HFFc6 (cell line): ENCODE data around the gene SPATA16. TPM values are rescaled to one million over a fixed set of nuclear protein-coding genes. Genes with fewer than 3 reads are reported as not detected.

Experiments used
- DNase-seq: peaks from one replicate; pipeline ENCODE4 v3.0.0-alpha.2; 2018
- H3K27ac Mint-ChIP-seq: 2 replicates; pipeline ENCODE4 v1.8.0; 2020; ENCODE audit warnings: mild to moderate bottlenecking, mixed read lengths
- H3K27me3 Mint-ChIP-seq: 2 replicates; pipeline ENCODE4 v1.8.0; 2021; ENCODE audit warnings: mild to moderate bottlenecking, moderate library complexity, mixed read lengths; ENCODE audit not compliant: insufficient read depth
- H3K36me3 Mint-ChIP-seq: 2 replicates; pipeline ENCODE4 v1.8.0; 2021; ENCODE audit warnings: low read depth, mixed read lengths
- H3K4me1 Mint-ChIP-seq: 2 replicates; pipeline ENCODE4 v1.8.0; 2020; ENCODE audit warnings: low read depth, mixed read lengths
- H3K4me3 Mint-ChIP-seq: 2 replicates; pipeline ENCODE4 v1.8.0; 2020; ENCODE audit warnings: mild to moderate bottlenecking, moderate library complexity, mixed read lengths
- H3K9me3 Mint-ChIP-seq: 2 replicates; pipeline ENCODE4 v1.8.0; 2020; ENCODE audit warnings: mild to moderate bottlenecking, mixed read lengths
- total RNA-seq, 6 experiments: library from RNA; stranded (reverse); fragmentation: NEBNext Ultra II Directional; extraction: Animal tissue kit (Norgen Biotek cat#: 25700); gene quantifications; 2 replicates in 1 of 6; 3 replicates in 5 of 6; pipeline ENCODE4 v1.2.3, GENCODE V29; 2021
- TF ChIP-seq, protein P1 (sequence below): fragments of 200-600 bp; sonication (generic); IDR thresholded peaks from 2 replicates; pipeline ENCODE4 v1.5.0; 2021; ENCODE audit warnings: antibody characterized with exemption, mild to moderate bottlenecking

The SPATA16 gene
- total RNA-seq, 6 experiments from 2014 or later: not detected

DNA sequence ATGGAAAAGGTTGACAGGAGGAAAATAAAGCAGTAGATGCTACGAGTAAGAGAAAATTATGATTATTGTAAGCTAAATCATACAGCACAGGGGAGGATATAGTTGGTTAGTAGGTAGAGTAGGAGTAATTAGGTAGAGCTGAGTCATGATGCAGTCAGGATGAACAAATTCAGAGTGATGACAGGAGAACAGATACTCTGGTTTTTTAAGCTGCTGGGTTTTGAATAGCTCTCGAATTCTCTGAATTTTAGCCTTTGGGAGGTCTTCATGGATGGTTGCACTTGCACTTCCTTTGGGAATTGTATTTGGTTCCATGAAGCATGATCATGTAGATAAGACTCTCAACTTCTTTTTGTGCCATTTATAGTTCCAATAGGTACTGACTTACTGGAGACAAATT, 294.3 kb downstream of the SPATA16 start:
- no peak overlapping the region for H3K4me3 Mint-ChIP-seq
- DNase-seq: no peak
- TF ChIP-seq, protein P1, sequence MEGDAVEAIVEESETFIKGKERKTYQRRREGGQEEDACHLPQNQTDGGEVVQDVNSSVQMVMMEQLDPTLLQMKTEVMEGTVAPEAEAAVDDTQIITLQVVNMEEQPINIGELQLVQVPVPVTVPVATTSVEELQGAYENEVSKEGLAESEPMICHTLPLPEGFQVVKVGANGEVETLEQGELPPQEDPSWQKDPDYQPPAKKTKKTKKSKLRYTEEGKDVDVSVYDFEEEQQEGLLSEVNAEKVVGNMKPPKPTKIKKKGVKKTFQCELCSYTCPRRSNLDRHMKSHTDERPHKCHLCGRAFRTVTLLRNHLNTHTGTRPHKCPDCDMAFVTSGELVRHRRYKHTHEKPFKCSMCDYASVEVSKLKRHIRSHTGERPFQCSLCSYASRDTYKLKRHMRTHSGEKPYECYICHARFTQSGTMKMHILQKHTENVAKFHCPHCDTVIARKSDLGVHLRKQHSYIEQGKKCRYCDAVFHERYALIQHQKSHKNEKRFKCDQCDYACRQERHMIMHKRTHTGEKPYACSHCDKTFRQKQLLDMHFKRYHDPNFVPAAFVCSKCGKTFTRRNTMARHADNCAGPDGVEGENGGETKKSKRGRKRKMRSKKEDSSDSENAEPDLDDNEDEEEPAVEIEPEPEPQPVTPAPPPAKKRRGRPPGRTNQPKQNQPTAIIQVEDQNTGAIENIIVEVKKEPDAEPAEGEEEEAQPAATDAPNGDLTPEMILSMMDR: no peak
- H3K4me1 Mint-ChIP-seq: peaks cover 16% of the 10 kb centered on the region
- no peaks in the 10 kb centered on the region for H3K9me3 Mint-ChIP-seq
- H3K27me3 Mint-ChIP-seq: peaks cover 3% of the 10 kb centered on the region; the same call in 1 of the 2 replicates
- no peaks in the 10 kb centered on the region for H3K36me3 Mint-ChIP-seq
- no peak overlapping the region for H3K27ac Mint-ChIP-seq

DNA sequence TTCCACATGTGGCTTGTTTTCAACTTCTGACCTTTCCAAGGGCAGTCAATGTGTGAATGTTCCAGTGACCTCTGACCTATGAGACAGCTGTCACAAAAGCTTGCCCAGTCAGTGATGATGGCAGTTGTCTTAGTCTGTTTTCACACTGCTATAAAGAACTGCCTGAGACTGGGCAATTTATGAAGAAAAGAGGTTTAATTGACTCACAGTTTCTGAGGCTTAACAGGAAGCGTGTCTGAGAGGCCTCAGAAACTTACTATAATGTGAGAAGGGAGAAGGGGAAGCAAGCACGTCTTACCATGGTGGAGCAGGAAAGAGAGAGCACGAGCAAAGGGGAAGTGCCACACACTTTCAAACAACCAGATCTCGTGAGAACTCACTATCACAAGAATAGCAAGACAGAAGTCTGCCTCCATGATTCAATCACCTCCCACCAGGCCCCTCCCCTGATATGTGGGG, 294.9 kb downstream of the SPATA16 start:
- TF ChIP-seq, protein P1: no peak
- no peak for DNase-seq
- Mint-ChIP-seq H3K4me1 (peaks cover 16% of the 10 kb centered on the region), H3K27me3 (peaks cover 3% of the 10 kb centered on the region; the same call in 1 of the 2 replicates), H3K9me3 (no peaks in the 10 kb centered on the region), H3K36me3 (no peaks in the 10 kb centered on the region), H3K4me3 (no peak overlapping the region), H3K27ac (no peak overlapping the region)

DNA sequence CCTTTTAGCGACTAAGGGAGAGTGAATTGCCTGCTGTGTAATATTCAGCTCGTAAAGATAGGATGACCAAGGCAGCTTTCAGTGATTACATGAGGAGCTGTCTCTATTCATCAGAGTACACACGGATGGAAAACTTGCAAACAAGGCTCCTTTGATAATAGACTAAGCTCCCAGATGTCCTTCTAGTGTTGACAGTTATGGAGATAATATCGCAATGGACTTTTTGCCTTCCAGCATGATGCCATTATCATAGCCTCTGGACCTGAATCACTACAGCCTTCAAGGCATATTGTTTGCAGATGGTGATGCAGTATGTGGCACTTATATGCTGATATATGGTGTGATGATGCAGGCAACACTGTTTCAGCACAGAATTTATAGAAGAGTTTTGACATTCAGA, 296.6 kb downstream of the SPATA16 start:
- TF ChIP-seq, protein P1: no peak
- Mint-ChIP-seq H3K4me1 (peaks cover 16% of the 10 kb centered on the region), H3K27me3 (peaks cover 6% of the 10 kb centered on the region), H3K36me3 (no peaks in the 10 kb centered on the region), H3K27ac (no peak overlapping the region), H3K4me3 (no peak overlapping the region), H3K9me3 (no peaks in the 10 kb centered on the region)
- no peak for DNase-seq

DNA sequence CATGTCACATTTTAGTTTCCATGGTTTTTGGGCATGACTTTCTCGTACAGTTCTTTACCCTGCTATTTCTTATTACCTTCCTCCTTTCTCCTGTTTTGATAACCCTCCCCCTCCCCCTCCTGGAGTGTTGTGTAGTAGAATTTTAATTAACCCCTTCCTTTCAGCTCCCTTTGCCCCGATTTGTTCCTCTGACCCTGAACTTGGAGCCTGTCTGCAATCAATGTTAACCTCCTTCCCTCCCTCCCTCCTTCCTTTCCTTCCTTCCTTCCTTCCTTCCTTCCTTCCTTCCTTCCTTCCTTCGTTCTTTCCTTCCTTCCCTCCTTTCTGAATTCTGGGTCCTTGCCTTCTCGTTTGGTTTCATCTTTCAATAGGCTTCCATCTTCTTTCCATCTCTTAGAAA, 300.1 kb downstream of the SPATA16 start:
- peaks cover 18% of the 10 kb centered on the region for H3K27me3 Mint-ChIP-seq
- H3K9me3 Mint-ChIP-seq: no peaks in the 10 kb centered on the region
- no peaks in the 10 kb centered on the region for H3K4me1 Mint-ChIP-seq
- H3K27ac Mint-ChIP-seq: no peak overlapping the region
- TF ChIP-seq, protein P1: no peak
- no peaks in the 10 kb centered on the region for H3K36me3 Mint-ChIP-seq
- no peak for DNase-seq
- no peak overlapping the region for H3K4me3 Mint-ChIP-seq

DNA sequence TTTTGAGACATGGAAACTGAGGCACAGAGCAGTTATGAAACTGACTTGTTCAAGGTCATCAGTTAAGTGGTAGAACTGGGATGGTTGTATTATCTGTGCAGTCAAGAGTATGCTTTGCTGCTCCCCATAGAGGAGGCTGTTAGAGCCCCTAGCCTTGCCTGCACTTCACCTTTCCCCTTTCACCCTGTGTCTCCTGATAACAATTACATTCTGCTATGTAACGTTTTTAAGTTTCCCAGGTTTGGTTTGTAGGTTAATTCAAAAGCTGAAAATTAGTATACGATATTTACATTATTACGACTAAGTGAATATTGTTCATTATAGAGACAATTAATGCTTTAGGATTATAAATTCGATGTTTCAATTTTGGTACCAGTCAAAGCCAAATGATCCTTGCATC, 300.6 kb downstream of the SPATA16 start:
- no peak overlapping the region for H3K27ac Mint-ChIP-seq
- peaks cover 18% of the 10 kb centered on the region for H3K27me3 Mint-ChIP-seq
- H3K4me3 Mint-ChIP-seq: no peak overlapping the region
- no peak for DNase-seq
- H3K9me3 Mint-ChIP-seq: no peaks in the 10 kb centered on the region
- TF ChIP-seq, protein P1: no peak
- H3K36me3 Mint-ChIP-seq: no peaks in the 10 kb centered on the region
- no peaks in the 10 kb centered on the region for H3K4me1 Mint-ChIP-seq

DNA sequence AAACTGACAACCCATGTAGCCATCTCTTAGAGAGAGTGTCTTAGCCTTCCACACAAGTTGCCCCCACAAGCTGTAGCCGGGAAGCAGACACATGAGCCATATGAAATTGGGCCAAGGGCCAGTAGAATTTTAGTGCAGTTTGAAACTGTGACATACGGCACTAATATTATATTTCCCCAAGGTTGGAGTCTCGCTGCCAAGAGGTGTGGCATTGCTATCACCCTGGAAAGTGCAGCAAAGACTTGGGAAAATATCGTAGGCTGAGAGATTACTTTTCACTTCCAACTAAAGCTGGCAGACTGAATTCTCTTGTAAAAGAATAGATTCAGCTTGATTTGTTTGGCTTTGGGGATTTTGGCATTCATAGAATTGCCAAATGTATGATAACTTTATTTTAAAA, 301.4 kb downstream of the SPATA16 start:
- TF ChIP-seq, protein P1: no peak
- DNase-seq: no peak
- H3K4me1 Mint-ChIP-seq: no peaks in the 10 kb centered on the region
- peaks cover 18% of the 10 kb centered on the region for H3K27me3 Mint-ChIP-seq
- H3K27ac Mint-ChIP-seq: no peak overlapping the region
- H3K4me3 Mint-ChIP-seq: no peak overlapping the region
- no peaks in the 10 kb centered on the region for H3K36me3 Mint-ChIP-seq
- H3K9me3 Mint-ChIP-seq: no peaks in the 10 kb centered on the region
